WI38 (cell line): ENCODE results near the gene TFEB.
A peak's percentile ranks its signal among the peaks of the same experiment; 100 is the strongest.

Experiments
- H3K4me3 ChIP-seq: 2 replicates; pipeline ENCODE4 v1.5.1; 2011; ENCODE audit warnings: low read depth, mild to moderate bottlenecking, control low read depth, low read length
- TF ChIP-seq, protein P1 (sequence below): IDR thresholded peaks from 2 replicates; pipeline ENCODE4 v1.5.1; 2012; ENCODE audit warnings: low read depth, mild to moderate bottlenecking, control low read depth, low read length

Gene TFEB

DNA sequence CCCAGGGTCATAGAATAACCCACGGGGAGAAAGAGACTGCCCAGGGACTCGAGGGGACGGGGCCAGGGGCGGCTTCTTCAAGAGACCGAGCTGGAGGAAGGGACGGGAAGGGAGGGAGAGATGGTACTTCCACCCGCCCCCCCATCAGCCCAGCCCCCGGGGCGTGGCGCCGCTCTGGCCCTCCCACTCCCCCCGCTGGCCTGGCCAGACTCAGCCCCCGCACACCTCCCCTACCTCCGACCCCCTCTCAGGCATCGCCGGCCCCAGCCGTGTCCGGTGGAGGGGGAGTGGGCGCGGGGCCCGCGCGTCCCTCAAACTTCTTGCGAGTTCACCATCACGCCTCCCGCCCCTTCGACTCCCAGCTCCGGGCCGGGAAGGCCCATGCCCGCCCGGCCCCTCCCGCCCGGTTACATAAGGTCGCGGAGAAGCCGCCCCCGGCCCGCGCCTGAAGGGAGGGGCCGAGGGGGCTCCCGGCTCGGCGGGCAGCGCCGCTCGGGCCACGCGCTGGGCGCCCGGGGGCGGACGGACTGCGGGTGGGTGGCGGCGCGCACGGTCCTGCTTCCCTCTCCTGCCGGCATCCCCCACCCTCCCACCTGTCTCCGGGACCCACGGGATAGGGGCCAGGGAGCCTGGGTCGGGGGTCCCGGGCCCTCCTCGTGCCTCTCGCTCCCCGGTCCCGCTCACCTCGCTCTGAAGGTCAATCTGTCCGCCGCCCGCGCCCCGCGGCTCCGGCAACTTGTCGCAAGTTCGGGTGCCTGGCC lies 562 bp downstream of the TFEB start:
- H3K4me3 ChIP-seq: peak overlapping the region; percentile 71
- TF ChIP-seq, protein P1, sequence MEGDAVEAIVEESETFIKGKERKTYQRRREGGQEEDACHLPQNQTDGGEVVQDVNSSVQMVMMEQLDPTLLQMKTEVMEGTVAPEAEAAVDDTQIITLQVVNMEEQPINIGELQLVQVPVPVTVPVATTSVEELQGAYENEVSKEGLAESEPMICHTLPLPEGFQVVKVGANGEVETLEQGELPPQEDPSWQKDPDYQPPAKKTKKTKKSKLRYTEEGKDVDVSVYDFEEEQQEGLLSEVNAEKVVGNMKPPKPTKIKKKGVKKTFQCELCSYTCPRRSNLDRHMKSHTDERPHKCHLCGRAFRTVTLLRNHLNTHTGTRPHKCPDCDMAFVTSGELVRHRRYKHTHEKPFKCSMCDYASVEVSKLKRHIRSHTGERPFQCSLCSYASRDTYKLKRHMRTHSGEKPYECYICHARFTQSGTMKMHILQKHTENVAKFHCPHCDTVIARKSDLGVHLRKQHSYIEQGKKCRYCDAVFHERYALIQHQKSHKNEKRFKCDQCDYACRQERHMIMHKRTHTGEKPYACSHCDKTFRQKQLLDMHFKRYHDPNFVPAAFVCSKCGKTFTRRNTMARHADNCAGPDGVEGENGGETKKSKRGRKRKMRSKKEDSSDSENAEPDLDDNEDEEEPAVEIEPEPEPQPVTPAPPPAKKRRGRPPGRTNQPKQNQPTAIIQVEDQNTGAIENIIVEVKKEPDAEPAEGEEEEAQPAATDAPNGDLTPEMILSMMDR: no peak

DNA sequence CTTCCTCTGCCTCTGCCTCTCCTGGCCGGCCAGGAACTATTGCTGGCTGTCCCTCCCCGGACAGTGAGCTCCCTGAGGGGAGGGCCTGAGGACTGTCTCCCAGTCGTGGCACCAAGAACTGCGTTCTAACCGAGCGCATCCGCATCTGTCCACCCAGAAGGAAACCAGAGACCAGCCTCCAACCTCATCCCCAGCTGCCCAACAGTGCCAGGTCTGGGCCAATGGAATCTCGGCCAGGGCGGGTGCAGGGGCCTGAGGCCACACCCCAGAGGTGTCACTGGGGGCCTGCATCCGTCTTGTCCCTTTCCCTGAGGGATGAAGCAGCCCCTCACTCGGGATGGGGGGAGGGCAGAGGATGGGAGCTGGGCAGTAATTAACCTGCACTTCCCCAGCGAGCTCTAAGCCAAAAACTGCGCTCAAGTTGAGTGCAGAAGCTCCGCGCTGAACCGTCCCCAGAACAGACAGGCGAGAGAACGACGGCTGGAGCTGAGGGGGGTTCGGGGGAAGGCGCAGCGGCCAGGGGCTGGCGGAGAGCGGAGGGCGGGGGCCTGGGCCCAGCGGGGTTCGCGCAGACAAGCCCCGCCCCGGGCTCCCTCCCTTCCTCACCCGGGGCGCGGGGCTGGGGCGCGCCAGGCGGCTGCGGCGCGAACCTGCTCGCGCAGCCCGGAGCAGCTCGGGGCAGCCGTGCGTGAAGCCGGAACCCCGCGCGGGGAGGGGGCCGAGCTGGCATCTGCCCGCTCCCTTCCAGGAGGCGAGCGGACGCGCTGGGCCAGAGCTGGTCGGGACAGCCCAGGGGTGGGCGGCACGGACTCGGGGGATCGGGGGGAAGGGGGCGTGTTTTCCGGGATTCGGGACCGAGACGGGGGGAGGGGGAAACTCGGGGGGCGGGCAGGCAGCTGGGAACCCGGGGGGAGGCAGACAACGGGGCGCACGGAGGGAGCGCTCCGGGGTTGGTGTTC lies 1.4 kb downstream of the TFEB start:
- TF ChIP-seq, protein P1: no peak
- peak overlapping the region; percentile 71 for H3K4me3 ChIP-seq

DNA sequence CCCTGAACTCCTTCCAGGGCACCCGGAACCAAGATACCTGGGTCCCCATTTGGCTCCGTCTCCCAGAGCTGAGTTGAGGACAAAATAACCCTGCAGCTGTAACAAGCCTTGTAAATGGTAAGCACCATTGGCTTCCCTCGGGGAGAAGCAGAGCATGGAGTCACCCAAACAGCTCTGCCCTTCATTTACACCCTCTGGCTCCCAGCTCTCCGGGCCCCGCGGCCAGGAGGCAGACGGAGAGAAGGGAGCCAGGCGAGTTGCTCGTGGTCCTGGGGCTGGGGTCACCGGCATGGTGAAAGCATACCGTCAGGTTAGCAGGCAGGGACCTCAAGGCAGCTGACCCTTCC lies 2.1 kb downstream of the TFEB start:
- peak overlapping the region; percentile 71 for H3K4me3 ChIP-seq
- TF ChIP-seq, protein P1: no peak

DNA sequence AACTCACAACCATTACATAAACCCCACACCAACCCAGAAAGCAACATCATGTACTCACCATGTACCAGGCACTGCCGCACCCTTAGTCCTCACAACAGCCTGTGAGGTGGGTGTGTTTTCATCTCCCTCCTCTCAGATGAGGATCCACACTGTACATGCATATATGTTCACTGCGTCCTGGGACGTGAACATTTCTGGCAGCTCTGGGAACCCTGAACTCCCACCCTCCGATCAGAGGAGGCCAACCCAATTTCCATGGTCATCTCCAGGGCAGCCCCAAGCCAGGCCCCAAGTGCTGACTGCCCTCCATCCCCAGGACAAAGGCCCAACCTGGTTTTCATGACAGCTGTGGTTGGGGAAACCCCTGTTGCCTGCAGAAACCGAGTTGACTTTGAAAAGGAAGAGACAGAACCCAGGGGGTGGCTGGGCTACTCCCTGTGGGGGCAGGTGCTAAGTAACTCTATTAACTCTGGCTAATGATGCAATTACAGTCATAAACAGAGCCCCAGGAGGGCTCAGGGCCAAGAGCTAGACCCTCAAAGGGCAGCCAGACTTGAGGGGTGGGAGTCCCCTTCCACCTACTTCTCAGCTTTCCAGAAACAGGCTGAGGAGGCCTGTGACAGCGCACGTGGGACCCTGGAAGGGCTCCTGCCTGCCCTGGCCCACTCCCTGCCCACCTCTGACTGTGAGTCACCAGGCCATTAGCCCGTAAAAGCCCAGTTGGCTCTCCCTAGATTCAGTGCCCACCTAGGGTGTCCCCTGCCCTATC lies 2.6 kb downstream of the TFEB start:
- TF ChIP-seq, protein P1: no peak
- no peak overlapping the region for H3K4me3 ChIP-seq

DNA sequence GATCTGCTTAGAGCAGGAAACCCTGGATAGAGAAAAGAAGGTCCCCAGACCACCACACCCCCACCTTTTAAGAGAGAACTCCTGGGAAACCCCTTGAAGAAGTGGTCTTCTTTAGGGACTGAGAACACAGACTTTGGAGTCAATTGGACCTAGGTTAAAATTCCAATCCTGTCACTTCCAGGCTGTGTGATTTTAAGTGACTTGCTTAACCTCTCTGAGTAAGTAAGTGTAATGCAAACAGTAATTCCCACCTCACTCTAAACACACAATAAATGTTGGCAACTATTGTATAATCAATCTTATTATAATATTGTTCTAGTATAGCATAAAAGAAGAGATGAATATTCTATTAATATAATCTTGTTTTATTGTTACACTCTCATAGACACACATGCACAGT lies 3.3 kb downstream of the TFEB start:
- TF ChIP-seq, protein P1: no peak
- H3K4me3 ChIP-seq: no peak overlapping the region

DNA sequence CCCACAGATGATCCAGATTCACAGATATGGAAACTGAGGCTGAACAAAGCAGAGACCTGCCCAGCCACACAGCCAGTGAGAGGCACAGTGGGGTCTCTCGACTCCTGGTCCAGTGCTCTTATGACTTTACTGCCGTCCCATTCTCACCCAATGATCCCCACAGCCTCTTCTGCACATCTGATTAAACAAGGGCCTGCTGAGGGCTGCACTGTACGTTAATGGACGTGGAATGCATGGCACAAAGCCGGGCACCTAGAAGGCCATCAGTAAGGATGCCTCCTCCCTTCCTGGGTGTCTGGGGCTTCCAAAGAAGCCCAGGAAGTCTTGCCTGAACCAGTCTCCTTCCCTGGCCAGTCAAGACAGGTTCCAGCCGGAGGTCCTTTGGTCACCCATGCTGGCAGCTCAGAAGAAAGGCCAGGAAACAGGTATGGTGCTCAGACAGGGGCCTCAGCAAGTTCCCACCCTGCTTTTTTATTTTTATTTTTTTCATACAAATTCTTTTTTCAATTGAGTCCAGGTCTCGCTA lies 3.8 kb downstream of the TFEB start:
- H3K4me3 ChIP-seq: no peak overlapping the region
- TF ChIP-seq, protein P1: no peak
